GM18519 (cell line): ENCODE results near the gene PFN1.
"Not testable (repeated sequence)": the region's sequence is repeated elsewhere in the genome, so short reads cannot be mapped to it uniquely, and the experiment has no call there.

ENCODE experiments used
- ATAC-seq: cut with Tn5 transposase; IDR thresholded peaks from one replicate; pipeline ENCODE4 v1.9.1; 2021; ENCODE audit warnings: mild to moderate bottlenecking, moderate library complexity; ENCODE audit not compliant: unreplicated experiment, low FRiP score

Gene PFN1

GRCh38 chr17:4931963-4932362 lies 16.4 kb downstream of the PFN1 start, which contains the start of gene GP1BA:
TSS of gene GP1BA (plus strand) at chr17:4932277. CDS start at chr17:4932605, 328 bp downstream.
- no peak for ATAC-seq

- ATAC-seq, result no peak
Observed at GRCh38 chr17:4928881-4929280, 19.4 kb downstream of the PFN1 start.

DNA sequence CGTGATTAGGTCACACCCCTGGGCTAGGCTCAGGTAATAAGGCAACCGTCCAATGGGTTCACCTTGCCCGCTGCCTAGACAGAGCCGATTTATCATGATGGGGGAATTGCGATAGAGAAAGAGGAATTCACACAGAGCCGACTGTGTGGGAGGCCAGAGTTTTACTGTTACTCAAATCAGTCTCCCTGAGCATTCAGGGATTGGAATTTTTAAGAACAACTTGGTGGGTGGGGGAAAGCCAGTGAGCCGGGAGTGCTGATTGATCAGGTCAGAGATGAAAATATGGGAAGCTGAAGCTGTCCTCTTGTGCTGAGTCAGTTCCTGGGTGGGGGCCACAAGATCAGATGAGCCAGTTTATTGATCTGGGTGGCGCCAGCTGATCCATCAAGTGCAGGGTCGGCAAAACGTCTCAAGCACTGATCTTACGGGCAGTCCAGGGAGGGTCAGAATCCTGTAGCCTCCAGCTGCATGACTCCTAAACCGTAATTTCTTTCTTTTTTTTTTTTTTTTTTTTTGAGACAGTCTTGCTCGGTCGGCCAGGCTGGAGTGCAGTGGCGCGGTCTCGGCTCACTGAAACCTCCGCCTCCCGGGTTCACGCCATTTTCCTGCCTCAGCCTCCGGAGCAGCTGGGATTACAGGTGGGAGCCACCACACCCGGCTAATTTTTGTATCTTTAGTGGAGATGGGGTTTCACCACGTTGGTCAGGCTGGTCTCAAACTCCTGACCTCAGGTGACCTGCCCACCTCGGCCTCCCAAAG lies 21.6 kb downstream of the PFN1 start:
- ATAC-seq, result not testable (repeated sequence)

DNA sequence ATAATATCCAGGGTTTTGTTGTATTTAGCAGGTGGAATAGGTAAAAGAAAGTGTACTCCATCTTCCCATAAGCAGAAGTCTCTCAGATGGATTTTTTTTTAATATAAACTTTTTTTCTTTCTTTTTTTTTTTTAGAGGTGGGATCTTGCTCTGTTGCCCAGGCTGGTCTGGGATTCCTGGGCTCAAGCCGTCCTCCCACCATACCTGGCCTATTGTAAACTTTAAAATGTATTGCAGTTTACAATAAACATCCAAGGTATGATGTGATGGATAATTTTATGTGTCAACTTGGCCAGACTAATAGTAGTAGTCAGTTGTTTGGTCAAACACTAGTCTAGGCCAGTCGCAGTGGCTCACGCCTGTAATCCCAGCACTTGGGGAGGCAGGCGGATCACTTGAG lies 27.0 kb downstream of the PFN1 start:
- no peak for ATAC-seq

- no peak for ATAC-seq
Observed at GRCh38 chr17:4920351-4921048, 27.8 kb downstream of the PFN1 start.

DNA sequence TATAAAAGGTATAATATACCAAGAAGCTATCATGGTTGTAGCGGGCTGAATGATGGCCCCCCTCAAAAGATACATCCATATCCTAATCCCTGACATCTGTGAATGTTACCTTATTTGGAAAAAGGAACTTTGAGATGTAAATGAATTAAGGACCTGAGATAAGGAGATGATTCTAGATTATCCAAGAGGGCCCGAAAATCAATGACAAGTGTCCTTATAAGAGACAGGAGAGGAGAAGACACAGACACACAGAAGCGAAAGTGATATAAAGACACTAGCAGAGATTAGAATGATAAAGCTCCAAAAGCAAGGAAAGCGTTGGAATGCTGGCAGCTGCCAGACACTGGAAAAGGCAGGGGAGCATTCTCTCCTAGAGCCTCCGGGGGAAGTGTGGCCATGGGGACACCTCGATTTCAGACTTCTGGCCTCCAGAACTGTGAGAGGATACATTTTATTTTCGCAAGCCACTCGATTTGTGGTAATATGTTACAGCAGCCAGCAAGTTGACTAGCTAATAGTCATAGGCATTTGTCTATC lies 28.8 kb downstream of the PFN1 start:
- no peak for ATAC-seq

DNA sequence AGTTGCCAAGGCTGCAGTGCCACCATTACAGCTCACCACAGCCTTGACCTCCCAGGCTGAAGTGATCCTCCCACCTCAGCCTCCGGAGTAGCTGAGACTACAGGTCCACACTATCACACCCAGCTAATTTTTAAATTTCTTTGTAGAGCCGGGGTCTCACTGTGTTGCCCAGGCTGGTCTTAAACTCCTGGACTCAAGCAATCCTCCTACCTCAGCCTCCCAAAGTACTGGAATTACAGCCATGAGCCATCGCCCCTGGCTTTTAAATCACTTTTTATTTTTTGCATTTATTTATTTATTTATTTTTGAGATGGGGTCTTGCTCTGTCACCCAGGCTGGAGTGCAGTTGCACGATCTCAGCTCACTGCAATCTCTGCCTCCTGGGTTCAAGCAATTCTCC lies 33.8 kb downstream of the PFN1 start:
- not testable (repeated sequence) for ATAC-seq

GRCh38 chr17:4913994-4914393 lies 34.3 kb downstream of the PFN1 start:
- no peak for ATAC-seq

DNA sequence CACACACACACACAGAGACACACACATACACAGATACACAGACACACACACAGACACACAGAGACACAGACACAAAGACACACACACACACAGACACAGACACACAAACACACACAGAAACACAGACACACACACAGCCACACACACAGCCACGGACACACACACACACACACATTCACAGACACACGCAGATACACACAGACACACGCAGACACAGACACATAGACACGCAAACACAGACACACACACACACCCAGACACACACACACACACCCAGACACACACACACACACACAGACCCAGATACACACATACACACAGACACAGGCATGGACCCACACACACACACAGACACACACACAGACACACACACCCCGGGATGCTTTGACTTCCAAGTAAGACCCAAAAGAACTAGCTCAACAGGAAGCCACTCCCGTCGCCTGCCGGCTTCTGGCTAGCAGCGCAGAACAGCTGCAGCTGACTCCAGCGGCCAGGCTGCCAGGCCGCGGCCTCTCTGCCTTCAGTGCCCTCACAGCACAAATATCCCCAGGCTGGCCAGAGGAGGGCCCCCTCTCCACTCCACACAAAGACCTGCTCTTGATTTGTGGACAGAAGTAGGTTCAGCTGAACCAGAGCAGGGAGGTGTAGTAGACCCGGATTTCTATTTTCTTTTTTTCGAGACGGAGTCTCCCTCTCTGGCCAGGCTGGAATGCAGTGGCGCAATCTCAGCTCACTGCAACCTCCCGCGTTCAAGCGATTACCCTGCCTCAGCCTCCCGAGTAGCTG lies 39.4 kb downstream of the PFN1 start:
- no peak for ATAC-seq

DNA sequence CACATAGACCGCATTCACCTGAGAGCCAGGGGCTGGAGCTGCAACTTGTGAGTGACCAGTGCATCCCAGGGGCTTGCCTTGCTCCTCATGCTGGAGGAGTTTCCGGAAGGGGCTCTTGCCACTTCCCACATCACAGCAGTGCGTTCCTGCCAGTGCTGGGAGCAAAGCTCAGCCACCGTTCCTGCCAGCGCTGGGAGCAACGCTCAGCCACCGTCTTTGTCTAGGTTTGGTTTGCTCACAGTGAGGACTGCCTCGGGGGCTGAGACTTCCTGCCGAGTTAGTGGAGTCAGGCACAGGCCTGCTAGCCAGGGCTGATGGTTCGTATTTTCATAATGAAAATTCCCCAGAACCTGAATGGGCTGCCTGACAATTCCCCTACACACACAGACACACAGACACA lies 40.0 kb downstream of the PFN1 start:
- ATAC-seq, result no peak

DNA sequence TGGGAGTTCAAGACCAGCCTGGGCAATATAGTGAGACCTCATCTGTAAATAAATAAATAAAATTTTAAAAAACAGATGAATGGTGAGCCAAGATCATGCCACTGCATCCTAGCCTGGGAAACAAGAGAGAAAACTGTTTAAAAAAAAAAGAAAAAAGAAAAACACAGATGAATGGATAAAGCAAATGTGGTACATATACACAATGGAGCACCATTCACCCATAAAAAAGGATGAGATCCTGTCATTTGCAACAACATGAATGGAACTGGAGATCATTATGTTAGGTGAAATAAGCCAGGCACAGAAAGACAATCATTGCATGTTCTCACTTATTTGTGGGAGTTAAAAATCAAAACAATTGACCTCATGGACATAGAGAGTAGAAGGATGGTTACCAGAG lies 41.7 kb downstream of the PFN1 start:
- not testable (repeated sequence) for ATAC-seq

DNA sequence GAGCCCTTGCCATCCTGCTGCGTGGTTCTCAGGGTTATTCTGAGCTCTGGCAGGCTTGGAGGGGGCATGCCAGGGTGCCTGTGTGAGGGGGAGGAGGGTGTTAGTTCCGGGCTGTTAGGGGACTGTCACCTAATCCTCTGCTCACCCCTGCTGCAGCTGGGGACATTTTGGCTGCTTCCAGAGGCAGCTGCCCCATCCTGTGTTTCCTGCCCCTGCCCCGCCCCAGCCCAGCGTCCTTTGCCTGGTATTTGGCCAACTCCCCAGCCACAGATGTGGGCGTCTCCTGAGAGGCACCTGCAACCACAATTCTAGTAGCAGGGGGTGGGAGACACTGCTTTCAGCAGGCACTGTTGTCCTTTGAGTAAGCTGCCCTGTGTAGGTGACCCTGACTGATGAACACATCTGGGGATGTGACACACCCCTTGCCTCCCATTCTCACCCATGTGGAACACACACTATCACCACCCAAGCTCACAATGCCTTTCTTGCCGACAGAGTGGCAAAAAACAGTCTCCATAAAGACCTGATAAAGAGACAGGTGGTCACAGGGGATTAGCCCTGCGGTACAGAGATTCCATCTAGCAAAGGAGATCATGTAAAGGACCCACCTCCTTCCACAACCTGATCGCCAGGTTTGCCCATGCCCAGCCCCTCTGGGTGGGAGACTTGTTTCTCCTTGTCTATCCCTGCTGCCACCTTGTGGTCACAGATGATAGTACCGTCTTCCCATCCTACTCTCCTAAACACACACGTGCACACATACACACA lies 45.1 kb downstream of the PFN1 start, which contains the start of gene CHRNE:
Gene CHRNE (minus strand): TSS at position 48 of the 768 bp plus-strand sequence. CDS start 35 bp downstream, at position 13.
- ATAC-seq, result no peak

GRCh38 chr17:4902540-4902939 lies 45.8 kb downstream of the PFN1 start:
- ATAC-seq, result no peak

GRCh38 chr17:4901648-4902344 lies 46.5 kb downstream of the PFN1 start:
- ATAC-seq, result no peak

- no peak for ATAC-seq
Observed at GRCh38 chr17:4901108-4901647, 47.2 kb downstream of the PFN1 start.

DNA sequence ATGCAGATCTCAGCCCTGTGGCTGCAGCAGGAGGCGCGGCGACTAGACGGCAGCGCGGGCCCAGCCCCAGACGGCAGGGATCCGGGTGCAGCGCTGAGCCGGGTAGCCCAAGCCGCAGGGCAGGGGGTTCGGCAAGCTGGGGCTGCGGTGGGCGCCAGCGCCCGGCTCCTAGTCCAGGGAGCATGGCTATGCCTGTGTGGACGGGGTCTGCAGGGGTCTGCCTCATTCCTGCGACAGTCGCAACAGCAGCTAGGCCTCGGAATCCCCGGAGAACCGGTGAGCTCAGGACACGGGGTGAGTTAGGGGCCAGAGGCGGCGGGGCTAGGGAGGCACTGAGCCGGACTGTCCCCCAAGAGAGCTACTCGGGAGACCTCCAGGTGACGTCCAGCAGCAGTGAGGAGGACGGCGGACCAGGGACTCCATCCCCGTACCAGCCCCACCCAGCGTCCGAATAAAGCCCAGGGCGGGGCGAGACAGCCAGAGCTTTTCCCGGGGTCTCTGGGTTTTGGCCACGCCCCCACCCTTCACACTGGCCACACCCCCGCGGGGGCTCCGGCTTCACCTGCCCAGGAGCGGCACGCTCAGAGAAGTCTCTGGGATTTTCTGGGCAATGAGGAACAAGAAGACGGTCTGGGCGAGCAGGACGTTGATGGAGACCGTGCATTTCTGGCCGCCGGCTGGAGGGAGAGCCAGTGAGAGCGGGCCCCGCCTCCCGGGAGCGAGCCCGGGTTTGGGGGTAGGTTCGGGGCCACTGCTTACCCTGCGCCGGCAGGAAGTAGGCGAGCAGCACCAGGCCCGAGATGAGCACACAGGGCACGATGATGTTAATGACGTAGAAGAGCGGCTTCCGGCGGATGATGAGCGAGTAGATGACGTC lies 47.9 kb downstream of the PFN1 start:
- ATAC-seq, result no peak

GRCh38 chr17:4899341-4900230 lies 48.7 kb downstream of the PFN1 start, which contains the start of gene C17orf107:
TSS of gene C17orf107 (plus strand) at chr17:4899536. CDS start at chr17:4899763, 227 bp downstream.
- ATAC-seq, result no peak
